ENCODE results near the gene LRRC55. TPM values are rescaled to one million over a fixed set of nuclear protein-coding genes. Genes with fewer than 3 reads are reported as not detected.

Gene LRRC55
- total RNA-seq: not detected in 2 replicates

GRCh38 chr11:57181678-57182305, at the start of gene LRRC55:
Gene LRRC55, plus strand, starts transcription at chr11:57181953. Its CDS starts 70 bp downstream, at chr11:57182023.

GRCh38 chr11:57237204-57237681, 55.5 kb downstream of the LRRC55 start, which contains the start of gene APLNR:
Gene APLNR, minus strand, starts transcription at chr11:57237250. Its CDS starts 246 bp downstream, at chr11:57237004.

Other genes with a start within 250 kb of the LRRC55 start
- gene OR5AK2, start 193.0 kb upstream of the LRRC55 start, total RNA-seq: not detected in 2 replicates
- gene APLNR, start 55.3 kb downstream of the LRRC55 start, total RNA-seq: not detected in 2 replicates
- 110 and 231 TPM in 2 replicates for gene TNKS1BP1, start 143.0 kb downstream of the LRRC55 start, total RNA-seq
- 105 and 126 TPM in 2 replicates for gene SSRP1, start 153.9 kb downstream of the LRRC55 start, total RNA-seq
- not detected in 2 replicates for gene P2RX3, start 156.4 kb downstream of the LRRC55 start, total RNA-seq
- gene PRG3, start 199.2 kb downstream of the LRRC55 start, total RNA-seq: not detected in 2 replicates
- not detected in 2 replicates for gene PRG2, start 208.7 kb downstream of the LRRC55 start, total RNA-seq
- 15.6 and 21.9 TPM in 2 replicates for gene SLC43A3, start 245.2 kb downstream of the LRRC55 start, total RNA-seq